Measurements from ENCODE around the gene ENHO.

- no peak for TF ChIP-seq POLR2A (IDR thresholded peaks at IDR 0.05)
- TF ChIP-seq, protein P1, sequence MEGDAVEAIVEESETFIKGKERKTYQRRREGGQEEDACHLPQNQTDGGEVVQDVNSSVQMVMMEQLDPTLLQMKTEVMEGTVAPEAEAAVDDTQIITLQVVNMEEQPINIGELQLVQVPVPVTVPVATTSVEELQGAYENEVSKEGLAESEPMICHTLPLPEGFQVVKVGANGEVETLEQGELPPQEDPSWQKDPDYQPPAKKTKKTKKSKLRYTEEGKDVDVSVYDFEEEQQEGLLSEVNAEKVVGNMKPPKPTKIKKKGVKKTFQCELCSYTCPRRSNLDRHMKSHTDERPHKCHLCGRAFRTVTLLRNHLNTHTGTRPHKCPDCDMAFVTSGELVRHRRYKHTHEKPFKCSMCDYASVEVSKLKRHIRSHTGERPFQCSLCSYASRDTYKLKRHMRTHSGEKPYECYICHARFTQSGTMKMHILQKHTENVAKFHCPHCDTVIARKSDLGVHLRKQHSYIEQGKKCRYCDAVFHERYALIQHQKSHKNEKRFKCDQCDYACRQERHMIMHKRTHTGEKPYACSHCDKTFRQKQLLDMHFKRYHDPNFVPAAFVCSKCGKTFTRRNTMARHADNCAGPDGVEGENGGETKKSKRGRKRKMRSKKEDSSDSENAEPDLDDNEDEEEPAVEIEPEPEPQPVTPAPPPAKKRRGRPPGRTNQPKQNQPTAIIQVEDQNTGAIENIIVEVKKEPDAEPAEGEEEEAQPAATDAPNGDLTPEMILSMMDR (IDR thresholded peaks at IDR 0.05) = no peak
Observed at GRCh38 chr9:34485822-34486221, 37.0 kb downstream of the ENHO start.

Measured in thyroid gland (tissue), 4 donors.